HG03378 (cell line): ENCODE measurements around the gene AVP.

Experiments used
- ATAC-seq: cut with Tn5 transposase; IDR thresholded peaks from one replicate; pipeline ENCODE4 v1.9.1; 2021; ENCODE audit warnings: mild to moderate bottlenecking, moderate library complexity; ENCODE audit not compliant: unreplicated experiment

The AVP gene

DNA sequence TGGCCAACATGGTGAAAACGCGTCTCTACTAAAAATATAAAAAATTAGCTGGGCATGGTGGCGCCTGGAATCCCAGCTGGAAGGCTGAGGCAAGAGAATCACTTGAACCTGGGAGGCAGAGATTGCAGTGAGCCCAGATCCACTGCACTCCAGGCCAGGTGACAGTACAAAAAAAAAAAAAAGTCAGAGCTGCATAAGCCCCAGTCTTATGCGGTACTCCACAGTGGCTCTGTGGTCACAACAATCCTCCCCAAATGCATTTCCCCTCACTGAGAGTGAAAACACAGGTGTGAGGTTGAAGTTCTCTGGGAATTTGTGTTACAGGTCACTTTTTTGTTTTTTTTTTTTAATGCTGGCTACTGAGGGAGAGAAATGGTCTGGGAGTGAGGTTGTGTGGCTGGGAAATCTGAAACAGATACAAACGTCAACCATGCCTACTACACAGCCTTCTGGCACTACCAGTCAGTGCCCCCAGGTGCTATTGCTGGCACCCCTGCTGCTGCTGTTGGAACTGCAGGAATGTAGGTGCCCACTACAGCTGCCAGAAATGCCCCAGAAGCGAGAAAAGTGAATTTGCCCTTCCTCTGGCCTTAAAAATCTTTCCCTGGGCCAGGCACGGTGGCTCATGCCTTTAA is 33.0 kb downstream of the AVP start:
- no peak for ATAC-seq

DNA sequence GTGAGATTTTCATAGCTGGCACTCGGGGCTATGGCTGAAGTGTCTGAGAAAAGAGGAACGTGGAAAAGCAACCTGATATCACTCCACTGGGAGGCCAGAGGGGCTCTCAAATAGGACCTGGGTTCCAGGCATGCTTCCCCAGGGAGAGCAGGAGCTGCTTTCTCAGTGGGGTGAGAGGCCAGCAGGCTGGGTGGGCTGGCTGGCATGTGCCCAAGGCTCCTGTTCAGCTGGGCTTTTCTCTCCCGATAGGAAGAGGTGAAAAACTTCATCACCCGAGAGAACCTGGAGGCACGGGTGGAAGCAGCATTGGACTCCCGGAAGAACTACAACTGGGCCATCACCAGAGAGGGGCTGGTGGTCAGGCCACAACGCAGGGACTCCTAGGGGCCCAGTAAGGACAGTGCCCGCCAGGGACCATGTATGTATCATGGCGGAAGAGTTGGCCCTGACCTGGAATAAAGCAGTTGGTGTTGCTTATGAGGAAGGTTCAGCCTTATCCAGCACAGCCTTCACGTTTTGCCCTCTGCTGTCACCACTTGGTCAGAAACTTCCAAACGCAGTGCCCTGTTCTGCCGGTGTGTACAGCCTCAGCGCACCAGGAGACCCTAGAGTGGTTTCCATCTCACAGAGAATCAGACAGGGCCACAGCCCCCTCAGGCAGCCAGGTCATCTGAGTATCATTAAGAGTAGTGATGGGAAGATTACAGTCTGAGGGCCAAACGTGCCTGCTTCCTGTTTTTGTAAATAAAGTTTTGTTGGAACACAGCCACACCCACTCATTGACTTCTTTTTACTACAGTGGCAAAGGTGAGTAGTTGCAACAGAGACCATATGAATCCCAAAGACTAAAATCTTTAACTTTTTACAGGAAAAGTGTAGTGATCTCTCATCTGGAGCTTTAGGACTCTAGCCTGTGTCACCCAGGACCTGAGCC is 36.8 kb downstream of the AVP start:
- ATAC-seq, result no peak

DNA sequence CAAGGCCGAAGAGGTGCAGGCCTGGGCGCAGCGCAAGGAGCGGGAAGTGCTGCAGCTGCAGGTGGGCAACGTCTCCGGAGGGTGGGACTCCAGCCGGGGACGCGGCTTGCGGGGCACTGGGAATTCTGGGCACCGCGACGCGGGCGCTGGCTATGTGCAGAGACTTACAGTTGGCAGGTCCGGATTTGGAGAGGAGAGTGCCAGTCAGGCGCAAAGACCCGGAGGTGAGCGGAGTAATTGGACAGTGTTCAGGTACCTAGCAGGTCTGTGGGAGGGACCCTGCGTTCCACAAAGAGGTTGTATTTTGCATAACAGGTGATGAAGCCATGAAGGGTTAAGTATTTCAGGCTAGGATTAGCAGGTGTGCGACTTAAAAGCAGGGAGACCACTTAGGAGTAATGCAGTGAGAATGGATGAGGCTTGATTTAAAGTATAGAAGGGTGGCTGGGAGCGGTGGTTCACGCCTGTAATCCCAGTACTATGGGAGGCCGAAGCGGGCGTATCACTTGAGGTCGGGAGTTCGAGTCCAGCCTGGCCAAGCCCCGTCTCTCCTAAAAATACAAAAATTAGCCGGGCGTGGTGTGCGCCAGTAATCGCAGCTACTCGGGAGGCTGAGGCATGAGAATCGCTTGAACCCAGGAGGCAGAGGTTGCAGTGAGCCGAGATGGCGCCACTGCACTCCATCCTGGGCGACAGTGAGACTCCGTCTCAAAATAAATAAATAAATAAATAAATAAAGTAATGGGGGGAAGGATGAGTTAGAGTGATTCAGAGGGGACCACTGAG is 37.7 kb downstream of the AVP start:
- no peak for ATAC-seq

DNA sequence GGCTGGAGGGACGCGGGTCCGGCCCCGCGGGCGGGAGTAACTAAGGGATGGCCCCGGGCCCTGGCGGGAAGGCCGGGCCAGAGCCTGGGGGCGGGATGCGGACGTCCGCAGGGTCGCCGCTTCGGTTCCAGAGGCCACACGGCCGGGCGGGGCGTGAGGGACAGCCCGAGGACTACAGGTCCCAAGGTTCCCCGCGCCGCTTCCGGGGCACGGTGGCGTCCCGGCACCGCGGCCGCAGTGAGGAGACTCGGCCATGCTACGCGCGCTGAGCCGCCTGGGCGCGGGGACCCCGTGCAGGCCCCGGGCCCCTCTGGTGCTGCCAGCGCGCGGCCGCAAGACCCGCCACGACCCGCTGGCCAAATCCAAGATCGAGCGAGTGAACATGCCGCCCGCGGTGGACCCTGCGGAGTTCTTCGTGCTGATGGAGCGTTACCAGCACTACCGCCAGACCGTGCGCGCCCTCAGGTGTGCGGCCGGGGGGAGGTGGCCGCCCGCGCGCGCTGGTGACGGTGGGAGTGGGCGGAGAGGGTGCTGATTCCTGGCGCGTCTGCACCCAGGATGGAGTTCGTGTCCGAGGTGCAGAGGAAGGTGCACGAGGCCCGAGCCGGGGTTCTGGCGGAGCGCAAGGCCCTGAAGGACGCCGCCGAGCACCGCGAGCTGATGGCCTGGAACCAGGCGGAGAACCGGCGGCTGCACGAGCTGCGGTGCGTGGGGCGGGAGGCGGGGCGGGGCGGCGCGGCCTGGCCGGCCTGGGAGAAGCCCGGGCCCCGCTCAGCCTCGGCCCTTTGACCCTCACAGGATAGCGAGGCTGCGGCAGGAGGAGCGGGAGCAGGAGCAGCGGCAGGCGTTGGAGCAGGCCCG is 38.5 kb downstream of the AVP start, which contains the start of gene MRPS26:
Gene MRPS26 (plus strand): TSS at position 237 of the 861 bp plus-strand sequence. CDS start 17 bp downstream, at position 254.
- peak; percentile 72 for ATAC-seq

DNA sequence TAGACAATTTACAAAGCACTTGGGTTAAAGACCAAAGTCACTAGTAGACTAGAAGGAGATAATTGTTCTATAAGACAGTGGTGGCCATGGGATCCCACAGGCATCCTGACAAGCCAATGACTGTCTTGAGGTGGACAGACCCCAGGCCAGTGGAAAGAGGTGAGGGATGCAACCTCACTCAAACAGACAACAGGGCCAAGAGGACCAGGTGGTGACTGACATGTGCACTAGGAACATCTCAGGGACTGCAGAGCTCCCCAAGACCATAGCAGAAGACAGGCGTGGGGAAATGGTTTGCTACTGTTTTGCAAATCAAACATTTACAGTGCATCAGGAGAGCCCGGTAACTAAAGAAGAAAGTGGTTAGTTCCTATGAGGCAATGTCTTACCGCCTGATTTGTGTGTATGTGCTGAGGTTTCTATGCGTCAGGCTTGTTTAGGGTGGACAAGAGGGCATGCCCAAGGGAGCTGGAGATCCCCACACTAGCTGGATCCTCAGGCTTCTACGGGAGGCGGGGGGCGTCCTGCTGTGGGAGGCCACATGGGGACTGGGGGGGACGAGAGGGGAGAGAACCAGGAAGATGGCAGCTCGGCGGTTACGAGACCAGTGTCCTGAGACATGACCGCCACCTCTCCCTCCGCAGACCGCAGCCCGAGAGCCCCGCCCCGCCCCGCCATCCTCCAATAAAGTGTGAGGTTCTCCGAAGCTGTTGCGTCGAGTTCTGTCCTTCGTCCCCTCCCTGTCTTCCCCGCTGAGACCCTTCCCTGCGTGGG is 39.3 kb downstream of the AVP start:
- peak; percentile 34 for ATAC-seq

DNA sequence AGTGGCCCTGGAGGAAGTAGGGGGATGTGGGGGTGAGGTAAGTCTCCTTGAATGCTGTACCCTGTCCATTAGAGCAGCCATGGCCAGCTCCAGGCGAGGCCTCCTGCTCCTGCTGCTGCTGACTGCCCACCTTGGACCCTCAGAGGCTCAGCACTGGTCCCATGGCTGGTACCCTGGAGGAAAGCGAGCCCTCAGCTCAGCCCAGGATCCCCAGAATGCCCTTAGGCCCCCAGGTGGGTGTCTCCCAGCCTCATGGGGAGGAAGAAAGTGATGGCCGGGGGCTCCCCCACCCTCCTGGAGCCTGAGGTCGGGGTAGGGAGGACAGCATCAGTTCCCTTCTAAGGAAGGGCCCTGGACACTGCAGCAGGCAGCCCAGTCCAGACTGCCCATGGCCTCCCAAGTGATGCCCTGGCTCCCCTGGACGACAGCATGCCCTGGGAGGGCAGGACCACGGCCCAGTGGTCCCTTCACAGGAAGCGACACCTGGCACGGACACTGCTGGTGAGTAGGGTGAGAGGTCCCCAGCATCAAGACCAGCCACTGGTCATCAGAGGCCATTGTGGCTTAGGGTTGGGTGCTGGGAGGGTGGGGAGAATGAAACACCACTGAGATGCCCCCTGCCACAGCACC is 40.1 kb downstream of the AVP start:
- no peak for ATAC-seq

DNA sequence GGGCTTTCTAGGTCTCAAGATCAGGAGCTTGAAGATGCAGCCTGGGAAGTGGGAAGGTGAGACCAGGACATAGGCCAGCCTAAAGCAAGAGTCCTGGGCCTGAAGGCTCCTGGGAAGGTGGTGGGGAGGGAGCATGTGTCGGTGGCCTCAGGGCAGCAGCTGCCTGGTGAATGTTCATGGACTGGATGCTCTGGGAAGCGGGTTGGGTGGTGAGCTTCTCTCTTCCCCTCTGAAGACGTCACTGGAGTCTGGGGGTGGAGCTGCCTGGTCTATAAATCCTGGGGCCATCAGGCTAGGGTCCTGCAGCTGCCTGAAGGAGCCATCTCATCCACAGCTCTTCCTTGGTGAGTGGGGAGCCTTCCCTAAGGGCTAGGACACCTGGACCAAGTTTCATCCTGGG is 41.2 kb downstream of the AVP start, which contains the start of gene GNRH2:
Gene GNRH2 (plus strand): TSS at position 301 of the 400 bp plus-strand sequence. CDS start 793 bp downstream, outside the sequence.
- ATAC-seq, result no peak

DNA sequence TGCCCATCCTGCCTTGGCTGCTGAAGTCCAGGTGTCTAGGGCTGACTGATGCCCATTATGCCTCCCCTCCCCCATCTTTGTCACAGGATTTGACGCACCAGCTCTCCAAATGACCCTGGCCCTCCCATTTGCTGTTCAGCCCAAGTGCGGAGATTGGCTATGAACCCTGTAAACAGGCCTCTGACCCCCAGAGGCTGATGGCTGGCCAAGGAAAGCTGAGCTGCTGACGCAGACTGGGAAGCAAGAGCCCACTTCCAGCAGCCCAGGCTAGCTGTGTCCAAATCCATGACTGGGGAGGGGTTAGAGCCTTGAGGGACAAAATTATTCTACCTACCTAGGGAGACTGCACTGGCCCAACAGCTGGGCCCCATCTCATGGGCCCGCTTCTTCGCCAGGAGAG is 41.9 kb downstream of the AVP start:
- no peak for ATAC-seq

DNA sequence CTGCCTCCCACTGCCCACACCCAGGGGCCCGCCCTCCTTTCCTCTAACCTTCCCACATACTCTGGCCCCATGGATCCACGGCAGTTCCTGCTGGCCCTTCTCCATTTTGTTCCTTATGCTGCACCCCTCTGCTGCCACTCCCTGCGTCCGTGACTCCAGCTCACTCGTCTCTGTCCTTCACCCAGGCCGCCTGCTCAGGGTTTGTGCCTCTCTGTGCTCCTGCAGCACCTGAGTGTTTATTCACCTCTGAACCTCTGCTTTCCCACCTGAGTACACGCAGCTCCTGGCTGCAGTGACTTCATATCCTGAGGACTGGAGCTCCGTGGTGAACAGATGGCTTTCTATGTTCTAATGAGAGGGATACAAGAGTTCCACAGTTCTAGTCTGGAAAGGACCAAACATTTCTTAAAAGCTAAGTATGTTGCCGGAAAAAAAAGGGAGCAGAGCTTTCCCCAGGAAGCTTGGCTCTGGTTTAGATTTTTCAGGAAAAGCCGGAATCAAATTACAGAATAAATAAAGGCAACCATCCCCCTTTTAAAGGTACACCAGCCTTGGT is 42.6 kb downstream of the AVP start:
- no peak for ATAC-seq

DNA sequence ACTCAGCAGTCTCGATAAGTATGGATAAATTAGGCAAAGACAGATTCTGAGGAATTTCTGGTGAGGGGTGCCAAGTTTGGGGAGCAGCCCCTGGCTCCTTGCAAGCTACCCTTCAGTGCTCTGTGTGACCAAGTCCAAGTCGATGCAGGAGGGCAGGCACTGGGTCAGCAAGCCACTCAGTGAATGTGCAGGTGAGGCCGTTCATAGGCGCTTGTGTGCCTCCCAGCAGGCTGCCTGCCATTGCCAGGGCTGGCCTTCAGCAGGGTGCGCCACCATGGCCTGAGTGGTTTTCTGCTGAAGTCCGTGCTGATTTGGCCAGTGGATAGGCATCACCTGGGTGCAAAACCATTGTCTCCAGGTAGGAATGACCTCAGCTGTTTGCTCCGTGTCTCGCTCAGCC is 44.4 kb downstream of the AVP start:
- no peak for ATAC-seq

DNA sequence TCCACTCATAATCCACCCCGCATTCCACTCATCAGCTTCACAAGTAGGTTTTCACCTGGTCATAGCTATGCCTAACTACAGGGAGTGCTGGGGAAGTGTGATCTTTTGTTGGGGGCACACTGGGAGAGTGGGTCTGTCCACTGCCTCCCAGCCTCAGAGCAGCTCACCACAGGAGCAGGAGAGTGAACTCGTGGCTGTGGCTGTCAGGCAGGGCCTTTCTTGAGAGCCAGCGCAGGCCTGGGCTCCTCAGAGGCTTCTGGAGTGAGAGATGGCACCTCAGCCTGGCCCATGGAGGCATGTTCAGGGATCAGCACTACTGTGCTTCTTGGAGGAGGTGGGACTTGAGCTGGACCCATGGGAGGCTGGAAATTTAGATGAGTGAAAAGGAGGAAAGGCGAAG is 45.1 kb downstream of the AVP start:
- ATAC-seq, result no peak

DNA sequence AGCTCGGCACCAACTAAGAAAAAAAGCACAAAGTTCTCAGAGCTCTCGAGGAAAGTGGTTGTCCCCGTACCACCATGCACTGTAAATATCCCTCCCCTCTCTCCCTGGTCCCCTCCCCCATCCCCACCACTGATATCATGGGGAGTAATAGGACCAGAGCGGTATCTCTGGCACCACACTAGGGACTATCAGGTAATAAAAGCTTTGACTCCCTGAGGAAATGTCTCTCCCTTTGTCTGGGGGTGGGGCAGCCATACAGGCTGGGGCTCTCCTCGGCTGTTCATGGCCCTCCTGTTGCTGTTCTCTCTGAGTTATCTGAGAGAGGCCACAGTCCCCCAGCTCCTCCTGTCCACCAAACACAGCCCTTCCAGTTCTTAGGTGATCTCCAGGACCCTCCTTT is 46.1 kb downstream of the AVP start:
- no peak for ATAC-seq

DNA sequence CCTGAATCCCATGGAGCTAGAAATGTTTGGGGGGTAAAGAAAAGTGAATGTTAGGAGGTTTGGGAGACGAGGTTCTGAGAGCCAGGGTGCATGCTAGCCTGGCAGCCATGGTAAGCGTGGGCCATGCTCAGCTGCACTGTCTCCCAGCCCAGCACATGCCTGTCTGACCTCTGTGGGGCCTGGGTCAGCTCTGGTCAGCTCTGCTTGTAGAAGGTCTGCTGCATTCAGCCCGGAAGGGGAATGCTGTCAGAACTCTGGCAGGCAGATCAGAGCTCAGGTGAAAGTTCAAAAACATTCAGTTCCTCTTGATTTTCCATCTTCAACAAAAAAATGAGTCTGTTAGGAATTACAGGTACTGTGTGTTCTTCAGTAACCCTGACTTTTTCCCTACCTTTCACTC is 46.9 kb downstream of the AVP start:
- ATAC-seq, result no peak

DNA sequence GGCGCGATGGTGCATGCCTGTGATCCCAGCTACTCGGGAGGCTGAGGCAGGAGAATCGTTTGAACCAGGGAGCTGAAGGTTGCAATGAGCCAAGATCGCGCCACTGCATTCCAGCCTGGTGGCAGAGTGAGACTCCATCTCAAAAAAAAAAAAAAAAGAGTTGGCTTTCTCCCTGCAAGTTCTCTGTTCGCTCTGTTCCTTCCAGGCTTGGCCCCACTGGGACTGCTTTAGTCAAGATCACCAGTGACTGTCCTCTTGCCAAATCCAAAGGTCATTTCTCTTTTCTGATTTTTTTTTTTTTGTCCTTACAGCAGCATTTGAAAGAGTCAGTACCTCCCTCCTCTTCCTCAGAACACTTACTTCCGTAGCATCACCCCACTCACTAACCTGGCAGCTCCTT is 51.9 kb downstream of the AVP start:
- no peak for ATAC-seq
